Breast epithelium (tissue), 3 donors: ENCODE results near the gene SATB1.

Experiments
- CTCF ChIP-seq, 3 donors: fragments of 450-650 bp; IDR thresholded peaks; one replicate each; pipeline ENCODE4 v1.5.1; 2016 to 2017; ENCODE audit warnings: antibody characterized with exemption in 3 of 3, mild to moderate bottlenecking in 3 of 3, moderate library complexity in 3 of 3
- POLR2A ChIP-seq: fragments of 450-650 bp; IDR thresholded peaks from one replicate; pipeline ENCODE4 v1.6.1; 2016; ENCODE audit warnings: antibody characterized with exemption, mild to moderate bottlenecking, moderate library complexity
- POLR2AphosphoS5 ChIP-seq, 3 donors: sonication (generic); formaldehyde crosslinking; IDR thresholded peaks; one replicate each; pipeline ENCODE4 v1.6.1; 2017; ENCODE audit warnings: antibody characterized with exemption in 3 of 3

DNA sequence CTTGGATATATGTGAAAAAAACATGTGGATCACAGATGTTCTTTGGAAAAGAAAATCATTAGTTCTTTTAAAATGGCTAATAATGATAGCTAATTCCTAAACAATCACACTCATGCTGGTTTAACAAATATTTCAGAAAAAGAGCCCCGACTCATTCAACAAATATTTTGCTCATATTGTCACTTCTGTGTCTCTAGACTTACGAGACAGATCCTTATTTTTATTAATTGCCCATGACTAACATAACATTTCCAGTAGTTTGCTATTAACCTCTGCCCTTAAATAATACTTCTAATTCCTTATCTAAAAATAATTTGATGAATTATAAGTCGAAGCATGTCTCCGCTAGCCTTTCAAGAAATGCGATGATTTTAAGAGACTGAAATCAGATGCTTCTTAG, 70.4 kb downstream of the SATB1 start:
- TF ChIP-seq CTCF (IDR thresholded peaks at IDR 0.05) (no peak), POLR2A (no peak), POLR2AphosphoS5 (IDR thresholded peaks at IDR 0.05) (no peak)
